Fibroblast of the aortic adventitia (primary cell): ENCODE measurements around the gene MSH3. TPM values are rescaled to one million over a fixed set of nuclear protein-coding genes. Genes with fewer than 3 reads are reported as not detected.

ENCODE experiments used
- DNase-seq: peaks from one replicate; pipeline ENCODE4 v3.0.0-alpha.2; 2010; ENCODE audit warnings: low read depth
- H3K4me3 ChIP-seq: 2 replicates; pipeline ENCODE4 v1.5.1; 2011; ENCODE audit warnings: low read depth, mild to moderate bottlenecking, control low read depth, low read length, moderate library complexity
- total RNA-seq: library from RNA; depleted of rRNA; stranded (reverse); fragments of >200 nt; gene quantifications from 2 replicates; pipeline ENCODE4 v1.2.3, GENCODE V29; 2012; ENCODE audit warnings: low replicate concordance
- TF ChIP-seq, protein P1 (sequence below): IDR thresholded peaks from 2 replicates; pipeline ENCODE4 v1.5.1; 2011; ENCODE audit warnings: mild to moderate bottlenecking, low read length, control low read depth, inconsistent platforms; ENCODE audit not compliant: insufficient read depth

The MSH3 gene
- total RNA-seq, 1 donor = 25.0 TPM

DNA sequence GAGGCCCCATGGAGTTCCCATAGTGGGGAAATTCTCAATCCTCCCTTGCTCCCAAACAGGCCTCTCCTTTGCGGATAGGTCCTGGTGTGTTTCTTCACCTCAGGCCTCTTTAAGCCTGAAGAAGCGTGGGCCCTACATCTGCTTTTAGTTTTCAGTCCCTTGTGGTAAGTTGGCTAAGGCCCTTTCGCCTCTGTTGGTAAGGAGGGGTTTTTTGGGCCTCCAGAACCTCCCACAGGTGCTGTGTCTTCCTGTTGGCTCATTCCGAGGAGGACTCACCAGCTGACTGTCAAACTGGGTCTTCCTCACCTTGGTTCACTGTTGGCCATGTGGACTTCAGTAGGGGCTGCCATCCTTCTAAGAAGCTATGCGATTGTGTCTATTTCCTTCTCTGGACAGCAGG, 56.8 kb downstream of the MSH3 start:
- DNase-seq = no peak
- no peak overlapping the region for H3K4me3 ChIP-seq
- TF ChIP-seq, protein P1, sequence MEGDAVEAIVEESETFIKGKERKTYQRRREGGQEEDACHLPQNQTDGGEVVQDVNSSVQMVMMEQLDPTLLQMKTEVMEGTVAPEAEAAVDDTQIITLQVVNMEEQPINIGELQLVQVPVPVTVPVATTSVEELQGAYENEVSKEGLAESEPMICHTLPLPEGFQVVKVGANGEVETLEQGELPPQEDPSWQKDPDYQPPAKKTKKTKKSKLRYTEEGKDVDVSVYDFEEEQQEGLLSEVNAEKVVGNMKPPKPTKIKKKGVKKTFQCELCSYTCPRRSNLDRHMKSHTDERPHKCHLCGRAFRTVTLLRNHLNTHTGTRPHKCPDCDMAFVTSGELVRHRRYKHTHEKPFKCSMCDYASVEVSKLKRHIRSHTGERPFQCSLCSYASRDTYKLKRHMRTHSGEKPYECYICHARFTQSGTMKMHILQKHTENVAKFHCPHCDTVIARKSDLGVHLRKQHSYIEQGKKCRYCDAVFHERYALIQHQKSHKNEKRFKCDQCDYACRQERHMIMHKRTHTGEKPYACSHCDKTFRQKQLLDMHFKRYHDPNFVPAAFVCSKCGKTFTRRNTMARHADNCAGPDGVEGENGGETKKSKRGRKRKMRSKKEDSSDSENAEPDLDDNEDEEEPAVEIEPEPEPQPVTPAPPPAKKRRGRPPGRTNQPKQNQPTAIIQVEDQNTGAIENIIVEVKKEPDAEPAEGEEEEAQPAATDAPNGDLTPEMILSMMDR = no peak

DNA sequence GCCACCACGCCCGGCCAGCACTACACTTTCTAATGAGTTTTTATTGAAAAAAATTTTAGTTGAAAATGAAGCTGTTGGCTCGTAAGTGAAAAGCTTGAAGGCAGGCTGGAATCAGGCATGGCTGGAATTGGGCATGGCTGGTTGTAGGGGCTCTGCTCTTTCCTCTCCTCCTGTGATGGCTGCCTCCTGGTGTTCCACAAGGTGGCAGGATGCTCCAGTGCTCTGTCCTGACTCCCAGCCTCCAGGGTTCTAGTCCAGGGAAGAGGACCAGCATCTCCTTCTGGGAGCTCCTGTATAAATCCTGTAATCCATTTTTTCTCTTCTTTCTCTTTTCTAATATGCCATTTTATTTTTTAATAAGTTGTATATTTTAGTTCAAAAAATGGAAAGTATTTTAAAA, 57.5 kb downstream of the MSH3 start:
- H3K4me3 ChIP-seq = no peak overlapping the region
- TF ChIP-seq, protein P1 = peak; percentile 52
- peak; percentile 21 for DNase-seq

DNA sequence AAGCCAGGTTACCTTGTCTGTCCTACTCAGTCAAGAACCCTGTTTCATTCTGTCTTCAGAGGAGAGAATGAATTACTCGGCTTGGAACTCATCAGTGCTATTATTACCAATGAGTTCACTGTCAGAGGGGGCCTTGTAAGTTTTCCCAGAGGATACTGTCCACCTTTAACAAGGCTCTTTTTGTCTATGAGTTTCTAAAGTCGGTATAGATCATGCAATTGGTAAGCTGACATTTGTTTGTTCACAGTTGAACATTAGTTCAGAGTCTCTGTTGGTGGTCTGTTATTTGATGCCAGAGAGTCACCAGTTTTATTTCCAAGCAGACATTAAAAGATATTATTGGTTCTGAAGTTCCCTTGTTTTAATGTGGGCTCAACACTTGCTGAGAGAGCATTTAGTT, 58.5 kb downstream of the MSH3 start:
- no peak for DNase-seq
- H3K4me3 ChIP-seq = no peak overlapping the region

DNA sequence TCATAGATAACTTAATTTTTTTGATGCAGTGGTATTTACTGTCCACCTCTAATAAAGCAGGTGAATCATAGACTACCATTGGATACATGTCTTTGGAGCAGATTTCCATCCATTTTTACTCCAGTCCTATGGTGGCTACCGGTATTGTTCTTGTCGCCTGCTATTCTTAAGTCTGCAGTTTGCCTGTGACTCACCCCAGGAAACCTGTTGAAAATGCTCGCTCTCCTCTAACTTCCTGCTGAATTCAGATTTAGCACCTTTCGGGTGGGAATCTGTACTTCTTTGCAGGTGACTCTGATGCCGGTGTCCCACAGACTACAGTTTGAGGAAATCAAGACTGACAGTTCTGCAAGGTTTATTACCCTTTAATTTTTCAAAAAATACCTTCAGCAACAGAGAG, 59.2 kb downstream of the MSH3 start:
- TF ChIP-seq, protein P1 = no peak
- no peak for DNase-seq
- H3K4me3 ChIP-seq = no peak overlapping the region

More for the DNA sequence above, 58.5 kb downstream of the MSH3 start:
- TF ChIP-seq, protein P1 = no peak

DNA sequence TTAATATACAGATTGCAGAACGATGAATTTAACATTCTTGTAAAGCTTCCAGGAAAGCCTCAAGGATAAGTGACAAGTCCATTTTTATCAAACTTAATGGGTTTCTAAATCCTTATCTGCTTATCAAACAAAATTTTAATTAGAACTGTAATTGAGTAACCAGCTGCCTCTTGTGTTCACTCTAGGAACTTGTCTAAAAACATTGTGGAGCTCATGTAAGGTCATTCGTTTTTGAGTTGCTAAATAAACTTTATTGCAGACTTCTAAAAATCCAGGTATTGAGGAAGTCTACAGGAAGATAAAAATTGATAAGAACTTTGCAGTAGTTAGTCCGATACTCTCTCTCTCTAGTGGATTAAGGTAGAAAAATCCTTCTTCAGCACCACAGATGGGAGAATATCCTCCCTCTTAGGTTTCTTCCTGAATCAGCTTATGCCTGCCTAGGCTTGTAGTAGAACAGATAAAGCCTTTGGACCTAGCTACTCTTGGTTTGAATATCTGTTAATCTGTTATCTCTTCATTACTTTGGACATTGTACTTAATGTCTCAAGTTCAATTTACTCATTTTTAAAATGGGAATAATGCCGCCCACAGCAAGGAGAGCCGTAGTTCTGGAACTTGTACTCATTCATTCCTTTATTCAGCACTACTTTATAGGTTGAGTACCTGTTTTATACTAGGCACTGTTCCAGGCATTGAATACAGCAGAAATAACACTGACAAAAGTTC, 60.3 kb downstream of the MSH3 start:
- H3K4me3 ChIP-seq = no peak overlapping the region
- DNase-seq = no peak
- TF ChIP-seq, protein P1 = no peak

DNA sequence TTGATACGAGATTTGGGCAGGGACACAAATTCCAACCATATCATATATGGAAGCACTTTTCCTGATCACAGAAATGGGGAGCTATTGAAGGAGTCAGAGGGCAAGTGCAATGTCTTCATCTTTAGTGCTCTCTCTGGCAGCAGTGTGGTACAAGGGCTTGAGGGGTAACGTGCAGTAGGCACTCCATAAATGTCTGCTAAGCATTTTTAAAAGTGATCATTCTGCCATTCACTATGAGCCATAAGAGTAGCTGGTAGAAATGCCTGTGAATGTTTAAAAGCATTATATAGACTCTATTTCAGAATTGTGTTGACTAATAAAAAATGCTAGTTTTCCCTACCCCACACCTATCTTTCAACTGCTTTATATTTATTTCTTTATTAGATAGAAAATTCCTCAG, 61.4 kb downstream of the MSH3 start:
- TF ChIP-seq, protein P1 = no peak
- no peak overlapping the region for H3K4me3 ChIP-seq
- DNase-seq = no peak

DNA sequence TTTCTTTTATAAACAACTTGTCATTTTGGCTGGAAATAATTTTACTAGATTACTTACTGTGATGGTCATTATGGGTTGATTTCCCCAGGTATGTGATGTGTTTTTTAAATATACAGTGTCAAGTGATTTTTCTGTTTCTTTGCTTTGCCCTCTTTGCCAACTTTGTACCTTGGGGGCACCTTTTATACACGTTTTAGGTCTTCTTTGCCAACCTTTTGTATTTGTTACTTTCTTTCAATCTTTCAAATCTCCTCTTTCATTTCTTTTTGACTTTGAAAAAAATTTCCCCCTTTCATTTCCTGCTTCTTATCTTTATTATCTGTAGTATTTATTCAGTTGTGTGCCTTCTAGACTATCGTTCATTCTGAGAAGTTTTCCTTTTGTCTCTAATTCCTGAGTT, 65.7 kb downstream of the MSH3 start:
- TF ChIP-seq, protein P1 = no peak
- H3K4me3 ChIP-seq = no peak overlapping the region
- DNase-seq = no peak
